Measurements from ENCODE around the gene PDCD7. TPM values are rescaled to one million over a fixed set of nuclear protein-coding genes. Genes with fewer than 3 reads are reported as not detected.
A peak's percentile ranks its signal among the peaks of the same experiment; 100 is the strongest.

PDCD7 gene
- total and polyA plus RNA-seq, 2 of the 4 experiments (the other 2 are of a cell fraction), result 4.7 to 12.3 TPM

- H4K20me1 ChIP-seq (ENCODE audit: insufficient read depth, low read length), result peaks cover 9% of the 10 kb centered on the region
- H3K4me2 ChIP-seq (ENCODE audit: low read depth, low read length), result no peak overlapping the region
- H2AK5ac ChIP-seq (ENCODE audit: low read depth, low read length), result peak overlapping the region; percentile 81
- no peak overlapping the region for H2AK9ac ChIP-seq (replicated peaks; ENCODE audit: low read depth, low read length, poor library complexity)
- peak overlapping the region; percentile 23; the same call in 1 of the 2 replicates for H3K14ac ChIP-seq (replicated peaks; ENCODE audit: low read depth, low read length)
- WGBS, 2 experiments (ENCODE audit: extremely low coverage in 2 of 2, insufficient read length in 1 of 2), result no CpG with 5 or more reads among the region's 5 CpGs
- intact Hi-C loops (cut with micrococcal nuclease), result no loop called here
- H2BK20ac ChIP-seq (ENCODE audit: low read depth, low read length), result 0 out of 2 replicates have a peak overlapping the region, but pooled peaks have one; percentile 16
- H3K56ac ChIP-seq (ENCODE audit: extremely low read depth, insufficient read depth, low read length), result no peak overlapping the region
- H3K36me3 ChIP-seq (ENCODE audit: control insufficient read depth, insufficient read depth, low read length), result no peaks in the 10 kb centered on the region
- H4K91ac ChIP-seq (ENCODE audit: insufficient read depth, low read depth, low read length), result 0 out of 2 replicates have a peak overlapping the region, but pooled peaks have one; percentile 32
- no peak overlapping the region for H3K23ac ChIP-seq (ENCODE audit: low read depth, low read length)
- TF ChIP-seq MAFK (IDR thresholded peaks at IDR 0.05; ENCODE audit: low read depth, low read length) (no peak), CHD1 (IDR thresholded peaks at IDR 0.05; ENCODE audit: low read depth, low read length) (no peak)
- no peak overlapping the region for H3K27ac ChIP-seq (ENCODE audit: insufficient read depth, low read length)
- in situ Hi-C loops (cut with MboI; ENCODE audit: low sequenced_read_pairs), result no loop called here
- H4K5ac ChIP-seq (ENCODE audit: low read depth, low read length), result no peak overlapping the region; the same call in 1 of the 2 replicates
- H3K9ac ChIP-seq (ENCODE audit: low read depth, low read length), result no peak overlapping the region
- H3K9me1 ChIP-seq (ENCODE audit: insufficient read depth, low read length), result peaks cover 37% of the 10 kb centered on the region
- peaks cover 42% of the 10 kb centered on the region for H3K4me1 ChIP-seq (ENCODE audit: control insufficient read depth, insufficient read depth, low read length)
- DNase-seq (no peak), ATAC-seq (ENCODE audit: low read depth) (no peak)
- dilution Hi-C loops (cut with HindIII; ENCODE audit: low sequenced_read_pairs, unreplicated experiment), result no loop called here
- H3K4me3 ChIP-seq (ENCODE audit: insufficient read depth, low read depth, low read length), result no peak overlapping the region
- peak overlapping the region; percentile 77; the same call in 2 of the 3 replicates for H2BK15ac ChIP-seq (ENCODE audit: low read depth, low read length)
- ChIA-PET POLR2A (ENCODE audit: unreplicated experiment) (no interaction called here), CTCF (no interaction called here)
- H4K8ac ChIP-seq (ENCODE audit: low read depth in 2 of 2, low read length in 2 of 2), result peak overlapping the region in 1 of 2 experiments; percentile 36; a peak in 2 of 4 replicates
- peak overlapping the region; percentile 53 for H2BK120ac ChIP-seq (ENCODE audit: low read depth, low read length)
- H3K27me3 ChIP-seq (ENCODE audit: control insufficient read depth, insufficient read depth, low read length), result peaks cover 9% of the 10 kb centered on the region
- peak overlapping the region; percentile 37; the same call in 1 of the 2 replicates for H3K18ac ChIP-seq (ENCODE audit: low read depth, low read length)
- no peaks in the 10 kb centered on the region for H3K9me3 ChIP-seq (ENCODE audit: control insufficient read depth, insufficient read depth, low read length)
- H3K4ac ChIP-seq (ENCODE audit: low read depth, low read length), result peak overlapping the region; percentile 42
- no peaks in the 10 kb centered on the region for H3K79me1 ChIP-seq (ENCODE audit: low read depth in 1 of 2, low read length in 2 of 2)
- peak overlapping the region; percentile 48 for H2AFZ ChIP-seq (replicated peaks; ENCODE audit: low read length, poor library complexity)
- H2BK5ac ChIP-seq (ENCODE audit: low read depth, low read length, poor library complexity, severe bottlenecking), result no peak overlapping the region
- BruUV-seq (replicated peaks), result no TSS peak
These were observed 62.2 kb downstream of the PDCD7 start for GRCh38 chr15:65071381-65071811.
